Measurements from ENCODE around the gene GRID1. TPM values are rescaled to one million over a fixed set of nuclear protein-coding genes. Genes with fewer than 3 reads are reported as not detected.

GRID1 gene
- polyA plus RNA-seq, 1 experiment, result 0.49 TPM

DNA sequence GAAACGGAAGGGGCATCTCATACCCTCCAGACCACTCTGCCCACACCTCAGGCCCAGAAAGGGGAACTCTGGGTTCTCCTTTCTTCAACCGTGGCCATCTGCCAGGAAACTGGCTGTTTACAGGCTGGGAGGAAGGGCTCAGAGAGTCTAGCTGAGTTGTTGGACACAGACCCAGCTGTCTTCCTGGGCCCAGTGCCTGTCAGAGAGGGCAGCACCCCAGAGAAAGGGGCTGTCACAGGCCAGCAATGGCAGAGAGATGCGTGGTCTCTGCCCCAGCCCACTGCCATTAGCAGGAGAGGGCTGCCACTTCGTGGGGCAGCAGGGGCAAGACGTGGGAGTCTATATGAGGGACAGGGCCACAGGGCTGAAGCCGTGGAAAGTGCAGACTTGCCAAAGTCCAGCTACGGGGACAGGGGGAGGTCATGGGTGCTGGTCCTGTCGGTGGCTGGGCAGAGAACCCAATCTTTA is 11.0 kb downstream of the GRID1 start:
- DNase-seq (ENCODE audit: low read depth), result no peak
- ChIA-PET POLR2A (no interaction called here), CTCF (interaction anchor here (0.6 to 1.2 kb wide), 3 partner anchors 22 to 255 kb away, joined by 3 read pairs; no protein-coding TSS in a partner anchor)
- Histone ChIP-seq H3K27me3 (ENCODE audit: control insufficient read depth, insufficient read depth, low read length) (no peaks in the 10 kb centered on the region), H3K4me3 (ENCODE audit: low read depth, low read length) (no peak overlapping the region), H3K36me3 (ENCODE audit: control insufficient read depth, insufficient read depth, low read length) (no peaks in the 10 kb centered on the region)
- no peak for TF ChIP-seq CTCF (IDR thresholded peaks at IDR 0.05; ENCODE audit: insufficient read depth, low read depth, low read length)

DNA sequence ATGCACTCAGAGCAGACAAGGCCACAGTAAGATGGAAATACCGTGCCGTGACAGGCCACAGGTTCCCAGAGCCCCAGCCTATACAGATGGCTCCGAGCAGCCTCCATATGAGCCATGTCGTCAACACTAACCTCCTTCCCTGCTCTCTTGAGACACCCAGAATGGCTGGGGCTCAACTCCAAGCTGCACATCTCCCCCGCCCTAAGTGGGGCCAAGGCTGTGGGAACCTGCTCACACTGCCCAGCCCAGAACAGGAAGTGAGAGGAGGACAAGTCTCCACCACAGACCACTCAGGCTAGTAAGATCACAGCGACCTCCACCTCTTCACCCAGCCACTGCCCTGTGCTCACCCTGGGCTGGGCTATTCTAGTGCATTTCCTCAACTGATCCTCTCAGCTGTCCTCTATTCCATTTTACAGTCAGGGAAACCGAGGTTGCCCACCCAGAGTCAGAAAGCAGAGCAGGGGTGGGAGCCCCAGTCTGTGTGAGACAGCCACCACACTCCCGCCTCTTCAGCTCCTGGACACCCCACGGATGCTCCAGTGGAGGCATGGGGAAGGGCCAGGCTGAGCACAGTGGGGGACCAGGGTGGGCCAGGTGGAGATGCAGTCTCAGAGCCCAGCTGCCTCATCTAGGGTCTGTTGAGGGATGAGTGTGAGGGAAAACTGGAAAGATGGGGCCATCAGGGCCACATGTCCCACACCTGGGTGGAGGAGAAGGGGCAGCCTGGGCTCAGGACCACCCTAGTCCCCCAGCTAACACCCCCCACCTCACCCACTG is 11.6 kb downstream of the GRID1 start:
- ChIA-PET POLR2A (no interaction called here), CTCF (interaction anchor here (1.1 kb wide), 1 partner anchor 23 kb away, joined by 3 read pairs; no protein-coding TSS in a partner anchor)
- Histone ChIP-seq H3K27me3 (ENCODE audit: control insufficient read depth, insufficient read depth, low read length) (no peaks in the 10 kb centered on the region), H3K36me3 (ENCODE audit: control insufficient read depth, insufficient read depth, low read length) (no peaks in the 10 kb centered on the region), H3K4me3 (ENCODE audit: low read depth, low read length) (no peak overlapping the region)
- no peak for DNase-seq (ENCODE audit: low read depth)
- no peak for TF ChIP-seq CTCF (IDR thresholded peaks at IDR 0.05; ENCODE audit: insufficient read depth, low read depth, low read length)

DNA sequence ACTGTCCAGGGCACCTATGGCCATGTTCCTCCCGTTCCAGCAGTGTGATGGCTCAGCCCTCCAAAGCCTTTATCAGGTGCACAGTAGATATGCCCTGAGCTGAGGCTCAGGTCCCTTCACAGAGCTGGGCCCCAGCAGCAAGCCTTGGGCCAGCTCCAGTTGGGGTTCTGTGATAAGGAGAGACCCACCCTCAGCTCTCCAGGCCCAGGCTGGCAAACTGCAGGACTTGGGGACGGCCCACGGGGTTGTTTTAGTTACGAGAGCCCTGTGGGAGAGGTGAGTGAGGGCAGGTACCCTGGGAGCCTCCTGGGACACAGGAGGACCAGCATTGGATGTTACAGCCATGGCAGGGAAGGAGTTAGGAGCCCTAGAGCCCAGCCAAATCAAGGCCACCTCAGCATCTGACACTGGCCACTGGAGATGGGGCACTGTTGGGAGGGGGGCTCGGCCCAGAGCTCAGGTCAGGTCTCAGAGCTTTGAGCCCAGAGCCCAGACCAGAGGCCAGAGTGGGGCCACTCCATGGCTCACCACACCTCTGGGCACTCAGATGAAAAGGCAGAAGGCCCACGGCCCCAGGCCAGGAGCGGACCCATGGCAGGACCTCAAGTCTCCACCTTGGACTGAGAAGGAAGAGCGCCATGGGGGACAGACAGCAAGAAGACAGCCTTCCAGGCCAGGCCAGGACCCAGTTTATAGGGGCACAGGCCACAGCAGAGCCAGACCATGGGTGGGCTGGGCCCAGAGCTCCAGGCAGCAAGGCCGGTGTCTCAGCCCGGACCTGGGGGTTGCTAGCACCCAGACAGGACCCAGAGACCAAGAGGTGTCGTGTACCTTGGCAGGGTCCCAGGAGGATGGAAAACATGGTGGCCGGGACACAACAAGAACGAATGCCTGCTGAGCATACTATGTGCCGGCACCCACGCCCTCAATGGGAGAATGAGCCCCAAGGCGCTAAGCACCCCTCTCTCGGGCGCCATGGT is 12.8 kb downstream of the GRID1 start:
- no peak for DNase-seq (ENCODE audit: low read depth)
- Histone ChIP-seq H3K4me3 (ENCODE audit: low read depth, low read length) (no peak overlapping the region), H3K27me3 (ENCODE audit: control insufficient read depth, insufficient read depth, low read length) (no peaks in the 10 kb centered on the region), H3K36me3 (ENCODE audit: control insufficient read depth, insufficient read depth, low read length) (no peaks in the 10 kb centered on the region)
- no peak for TF ChIP-seq CTCF (IDR thresholded peaks at IDR 0.05; ENCODE audit: insufficient read depth, low read depth, low read length)
- ChIA-PET CTCF (interaction anchor here (1.0 kb wide), 1 partner anchor 8 kb away, joined by 3 read pairs; no protein-coding TSS in a partner anchor), POLR2A (no interaction called here)

DNA sequence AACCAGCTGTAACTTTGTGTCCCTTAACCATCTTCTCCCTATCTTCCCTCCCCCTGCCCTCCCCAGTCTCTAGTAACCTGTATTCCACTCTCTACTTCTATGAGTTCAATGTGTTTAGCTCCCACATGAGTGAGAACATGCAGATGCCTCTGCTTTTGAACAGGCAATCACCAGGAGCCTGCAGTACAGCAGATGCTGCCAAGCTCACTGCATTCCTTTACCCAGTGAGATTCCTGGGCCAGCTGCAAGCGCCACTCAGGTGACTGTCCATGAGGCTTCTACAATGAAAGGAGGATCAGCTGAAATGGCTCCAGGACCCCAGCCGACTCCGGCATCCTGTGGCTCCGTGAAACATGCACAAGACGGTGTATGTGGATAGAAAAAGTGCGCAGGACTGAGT is 15.7 kb downstream of the GRID1 start:
- H3K36me3 ChIP-seq (ENCODE audit: control insufficient read depth, insufficient read depth, low read length), result no peaks in the 10 kb centered on the region
- TF ChIP-seq CTCF (IDR thresholded peaks at IDR 0.05; ENCODE audit: insufficient read depth, low read depth, low read length), result no peak
- H3K4me3 ChIP-seq (ENCODE audit: low read depth, low read length), result no peak overlapping the region
- DNase-seq (ENCODE audit: low read depth), result no peak
- POLR2A ChIA-PET, result no interaction called here
- CTCF ChIA-PET, result no interaction called here
- H3K27me3 ChIP-seq (ENCODE audit: control insufficient read depth, insufficient read depth, low read length), result no peaks in the 10 kb centered on the region
